Stimulated activated CD4-positive, alpha-beta T cell treated with anti-CD3 and anti-CD28 coated beads, Interleukin-2, amount 100 ng/mL, for 48 hours (primary cell): ENCODE data around the gene ACOX3.
"Not testable (repeated sequence)": the region's sequence is repeated elsewhere in the genome, so short reads cannot be mapped to it uniquely, and the experiment has no call there.

Experiments
- DNase-seq, 2 donors: peaks; one replicate each; pipeline ENCODE4 v3.0.0-alpha.2; 2020

The ACOX3 gene

DNA sequence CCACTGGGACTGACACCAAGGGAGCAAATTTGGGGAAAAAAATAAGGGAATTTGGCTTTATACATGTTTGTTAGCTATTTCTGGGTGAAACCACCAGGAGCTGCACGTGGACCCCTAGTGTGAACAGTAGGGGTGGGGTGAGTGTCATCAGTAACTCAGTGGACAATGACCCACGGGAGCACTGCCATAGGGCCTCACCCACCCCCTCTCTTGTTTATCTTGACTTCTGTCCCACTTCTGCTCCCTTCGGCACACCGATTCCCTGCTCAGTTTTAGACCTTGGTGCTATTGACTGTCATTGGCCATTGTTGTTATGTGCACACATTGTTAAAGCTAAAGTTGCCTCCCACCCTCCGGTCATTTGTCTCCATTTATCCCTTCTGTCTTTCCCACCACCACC, 9.0 kb downstream of the ACOX3 start:
- no peak for DNase-seq

DNA sequence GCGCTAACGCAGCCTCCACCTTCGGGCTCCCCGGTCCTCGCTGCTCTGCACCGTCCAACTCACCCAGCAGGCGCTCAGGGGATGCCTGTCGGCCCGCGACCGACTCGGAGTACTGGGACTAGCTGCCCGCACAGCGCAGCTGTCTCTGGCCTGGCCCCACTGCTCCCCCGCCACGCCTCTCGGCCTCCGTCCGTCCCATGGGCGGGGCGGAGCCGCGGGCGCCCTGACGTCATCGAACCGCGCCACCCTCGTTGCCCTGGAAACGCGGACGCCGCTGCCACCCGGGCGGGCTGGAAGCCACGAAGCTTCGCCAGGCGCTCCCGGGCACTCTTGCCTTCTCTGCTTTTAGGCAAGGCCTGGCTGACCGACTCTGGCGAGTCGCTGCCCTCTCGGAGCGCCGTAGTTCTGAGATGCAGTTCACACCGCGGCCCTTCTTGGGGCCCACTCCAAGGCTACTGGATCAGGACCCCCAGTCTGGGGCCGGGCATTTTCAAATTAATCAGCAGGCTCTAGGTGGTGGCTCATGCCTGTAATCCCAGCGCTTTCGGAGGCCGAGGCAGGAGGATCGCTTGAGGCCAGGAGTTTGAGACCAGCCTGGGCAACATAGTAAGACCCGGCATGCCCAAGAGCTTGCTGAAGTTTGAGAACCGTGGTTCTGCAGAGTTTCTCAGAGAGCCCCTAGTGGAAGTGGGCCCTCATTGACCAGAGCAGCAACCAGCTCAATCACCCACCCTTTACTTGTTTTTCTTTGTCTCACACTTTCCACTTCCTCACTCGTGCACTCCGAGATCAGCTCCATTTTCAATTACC, 12.0 kb downstream of the ACOX3 start:
- peak; percentile 95 to 98 for DNase-seq

DNA sequence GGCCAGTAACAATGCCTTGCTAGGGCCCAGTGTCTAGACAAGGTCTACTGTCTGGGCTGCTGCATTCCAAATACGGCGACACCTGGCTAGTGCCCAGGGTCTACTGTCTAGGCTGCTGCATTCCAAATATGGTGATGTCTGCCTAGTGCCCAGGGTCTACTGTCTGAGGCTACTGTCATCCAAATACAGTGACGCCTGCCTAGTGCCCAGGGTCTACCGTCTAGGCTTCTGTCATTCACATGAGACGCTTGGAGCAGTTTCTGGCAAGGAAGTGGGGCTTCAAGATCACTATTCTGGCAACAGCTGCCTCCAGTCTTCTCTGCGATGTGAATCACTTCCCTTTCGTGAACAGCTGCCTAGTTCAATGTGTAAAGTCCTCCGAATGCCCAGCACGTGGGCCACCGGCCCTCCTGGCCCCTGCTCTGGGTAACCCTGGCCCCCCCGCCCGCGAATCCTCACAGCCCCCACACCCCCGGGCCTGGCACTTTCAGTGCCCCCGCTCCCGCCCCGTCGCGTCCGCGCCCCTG, 12.7 kb downstream of the ACOX3 start:
- no peak for DNase-seq

DNA sequence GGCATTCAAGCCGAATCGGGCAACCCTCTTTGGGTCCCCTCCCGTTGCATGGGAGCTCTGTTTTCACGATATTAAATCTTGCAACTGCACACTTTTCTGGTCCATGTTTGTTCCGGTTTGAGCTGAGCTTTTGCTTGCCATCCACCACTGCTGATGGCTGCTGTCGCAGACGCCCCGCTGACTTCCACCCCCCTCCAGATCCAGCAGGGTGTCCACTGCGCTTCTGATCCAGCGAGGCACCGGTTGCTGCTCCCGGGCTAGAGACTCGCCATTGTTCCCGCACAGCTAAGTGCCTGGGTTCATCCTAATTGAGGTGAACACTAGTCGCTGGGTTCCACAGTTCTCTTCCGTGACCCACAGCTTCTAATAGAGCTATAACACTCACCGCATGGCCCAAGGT, 13.3 kb downstream of the ACOX3 start:
- no peak for DNase-seq

DNA sequence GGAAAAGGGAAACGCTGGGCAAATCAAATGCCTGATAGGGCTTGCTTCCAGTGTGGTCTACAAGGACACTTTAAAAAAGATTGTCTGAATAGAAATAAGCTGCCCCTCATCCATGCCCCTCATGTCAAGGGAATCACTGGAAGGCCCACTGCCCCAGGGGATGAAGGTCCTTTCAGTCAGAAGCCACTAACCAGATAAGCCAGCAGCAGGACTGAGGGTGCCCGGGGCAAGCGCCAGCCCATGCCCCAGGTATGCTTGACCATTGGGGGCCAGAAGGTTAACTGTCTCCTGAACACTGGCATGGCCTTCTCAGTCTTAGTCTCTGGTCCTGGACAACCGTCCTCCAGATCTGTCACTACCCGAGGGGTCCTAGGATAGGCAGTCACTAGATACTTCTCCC, 17.7 kb downstream of the ACOX3 start:
- DNase-seq: no peak

DNA sequence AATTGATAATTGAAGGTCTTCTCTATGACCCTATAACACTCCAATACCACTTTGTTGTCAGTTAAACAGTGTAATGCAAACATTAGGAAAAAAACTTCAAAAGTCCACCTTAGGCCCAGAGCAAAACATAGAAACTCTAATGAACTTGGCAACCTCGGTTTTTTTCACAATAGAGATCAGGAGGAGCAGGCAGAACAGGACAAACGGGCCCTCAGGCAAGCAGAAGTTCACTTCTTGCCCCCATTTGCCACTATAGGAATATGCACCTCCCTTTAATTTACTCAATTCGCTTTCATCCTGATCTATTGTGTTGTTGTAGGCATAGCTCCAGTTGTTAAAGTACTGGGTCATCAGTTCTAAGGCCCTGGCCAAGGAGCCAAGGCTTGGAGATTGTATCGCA, 18.2 kb downstream of the ACOX3 start:
- no peak for DNase-seq

DNA sequence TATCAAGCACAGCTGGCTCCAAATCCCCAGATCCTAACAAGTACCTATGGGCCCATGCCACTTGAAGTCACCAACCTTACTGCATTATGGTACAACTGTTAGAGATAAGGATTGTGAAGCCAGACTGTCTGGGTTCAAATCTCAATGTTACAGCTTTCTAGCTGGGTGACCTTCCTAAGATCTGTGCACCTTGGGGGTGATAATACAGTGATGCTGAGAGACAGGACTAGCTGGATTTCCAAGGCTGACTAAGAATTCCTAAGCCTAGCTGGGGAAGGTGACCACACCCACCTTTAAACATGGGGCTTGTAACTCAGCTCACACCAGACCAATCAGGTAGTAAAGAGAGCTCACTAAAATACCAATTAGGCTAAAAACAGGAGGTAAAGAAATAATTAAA, 20.4 kb downstream of the ACOX3 start:
- DNase-seq: not testable (repeated sequence)

DNA sequence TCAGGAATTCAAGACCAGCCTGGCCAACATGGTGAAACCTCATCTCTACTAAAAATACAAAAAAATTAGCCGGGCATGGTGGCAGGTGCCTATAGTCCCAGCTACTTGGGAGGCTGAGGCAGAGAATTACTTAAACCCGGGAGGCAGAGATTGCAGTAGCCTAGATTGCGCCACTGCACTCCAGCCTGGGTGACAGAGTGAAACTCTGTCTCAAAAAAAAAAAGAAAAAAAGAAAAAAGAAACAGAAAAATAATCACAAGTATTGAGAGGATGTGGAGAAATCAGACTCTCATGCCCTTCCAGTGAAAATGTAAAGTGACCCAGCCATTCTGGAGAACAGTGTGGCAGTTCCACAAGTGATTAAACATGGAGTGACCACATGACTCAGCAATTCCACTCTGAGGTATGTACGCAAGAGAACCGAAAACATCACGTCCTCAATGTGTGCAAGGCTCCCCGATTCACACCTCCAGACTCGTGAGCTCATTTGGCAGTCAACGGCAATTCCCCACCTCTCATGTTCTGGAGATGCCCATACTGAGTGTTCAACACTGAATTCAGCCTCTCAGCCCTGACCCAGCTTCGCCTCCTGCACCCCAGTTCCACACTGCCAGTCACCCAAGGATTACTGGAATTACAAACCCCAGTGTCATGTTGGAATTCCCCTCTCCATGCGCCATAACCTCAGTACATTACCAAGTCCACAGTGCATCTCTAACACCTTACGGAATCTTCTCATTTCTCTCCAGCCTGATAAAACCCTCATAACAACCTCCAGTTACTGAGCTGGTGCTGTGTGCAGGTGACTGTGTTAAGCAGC, 21.1 kb downstream of the ACOX3 start:
- peak in 1 of 2 donors; percentile 51 for DNase-seq

DNA sequence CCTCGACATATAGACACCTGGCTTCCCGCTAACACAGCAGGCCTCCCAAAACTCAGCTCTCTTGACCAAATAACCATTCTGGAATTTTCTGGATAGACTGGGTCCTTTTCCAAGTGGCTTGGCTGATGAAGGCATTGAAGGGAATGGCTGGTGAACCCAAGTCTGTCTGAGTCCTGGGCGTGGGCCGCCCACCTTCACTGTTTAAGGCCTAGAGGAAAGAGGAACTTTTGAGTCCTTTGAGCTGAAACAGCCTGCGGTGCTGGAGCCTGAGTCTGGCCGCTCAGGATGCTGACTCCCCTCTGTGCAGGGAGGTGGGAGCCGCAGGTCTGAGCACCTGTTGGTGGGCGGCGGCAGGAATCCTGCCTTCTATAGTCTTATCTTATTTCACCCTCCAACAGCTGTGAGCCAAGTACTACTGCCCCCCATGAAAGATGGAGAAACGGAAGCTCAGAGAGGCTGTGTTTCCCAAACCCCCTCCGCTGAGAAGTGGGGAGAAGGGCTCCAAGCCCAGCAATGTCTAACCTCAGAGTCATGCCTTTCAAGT, 23.4 kb downstream of the ACOX3 start:
- DNase-seq: no peak

DNA sequence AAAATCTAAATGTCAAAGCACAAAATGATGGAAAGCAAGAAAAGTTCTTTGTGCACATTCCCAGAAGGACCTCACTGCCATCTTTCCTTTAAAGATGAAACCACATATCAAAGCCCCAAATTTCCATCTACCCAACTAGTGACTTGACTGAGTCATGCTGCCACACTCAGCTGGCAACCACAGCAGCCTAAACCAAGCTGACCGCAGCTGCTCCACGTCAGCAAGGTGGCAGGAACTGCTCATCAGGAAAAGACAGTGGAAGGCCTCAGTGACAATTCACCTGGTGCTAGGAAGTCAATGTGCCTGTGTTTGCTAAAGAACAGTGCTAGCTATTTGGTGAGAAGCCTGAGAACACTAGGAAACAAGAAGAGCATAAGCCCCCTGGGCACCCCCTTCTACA, 26.1 kb downstream of the ACOX3 start:
- peak; percentile 31 to 45 for DNase-seq

DNA sequence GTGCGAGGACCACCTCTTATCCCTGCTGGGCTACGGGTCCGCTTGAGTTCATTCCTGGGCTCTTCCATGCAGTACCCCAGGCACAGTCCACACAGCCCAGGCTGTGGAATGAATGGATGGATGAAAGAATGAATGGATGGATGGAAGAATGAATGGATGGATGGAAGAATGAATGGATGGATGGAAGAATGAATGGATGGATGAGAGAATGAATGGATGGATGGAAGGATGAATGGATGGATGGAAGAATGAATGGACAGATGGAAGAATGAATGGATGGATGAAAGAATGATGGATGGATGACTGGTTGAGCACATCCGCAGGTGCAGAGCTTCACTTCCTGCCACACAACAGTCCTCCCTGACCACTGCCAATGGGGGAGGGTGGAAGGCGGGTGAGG, 28.2 kb downstream of the ACOX3 start:
- no peak for DNase-seq

DNA sequence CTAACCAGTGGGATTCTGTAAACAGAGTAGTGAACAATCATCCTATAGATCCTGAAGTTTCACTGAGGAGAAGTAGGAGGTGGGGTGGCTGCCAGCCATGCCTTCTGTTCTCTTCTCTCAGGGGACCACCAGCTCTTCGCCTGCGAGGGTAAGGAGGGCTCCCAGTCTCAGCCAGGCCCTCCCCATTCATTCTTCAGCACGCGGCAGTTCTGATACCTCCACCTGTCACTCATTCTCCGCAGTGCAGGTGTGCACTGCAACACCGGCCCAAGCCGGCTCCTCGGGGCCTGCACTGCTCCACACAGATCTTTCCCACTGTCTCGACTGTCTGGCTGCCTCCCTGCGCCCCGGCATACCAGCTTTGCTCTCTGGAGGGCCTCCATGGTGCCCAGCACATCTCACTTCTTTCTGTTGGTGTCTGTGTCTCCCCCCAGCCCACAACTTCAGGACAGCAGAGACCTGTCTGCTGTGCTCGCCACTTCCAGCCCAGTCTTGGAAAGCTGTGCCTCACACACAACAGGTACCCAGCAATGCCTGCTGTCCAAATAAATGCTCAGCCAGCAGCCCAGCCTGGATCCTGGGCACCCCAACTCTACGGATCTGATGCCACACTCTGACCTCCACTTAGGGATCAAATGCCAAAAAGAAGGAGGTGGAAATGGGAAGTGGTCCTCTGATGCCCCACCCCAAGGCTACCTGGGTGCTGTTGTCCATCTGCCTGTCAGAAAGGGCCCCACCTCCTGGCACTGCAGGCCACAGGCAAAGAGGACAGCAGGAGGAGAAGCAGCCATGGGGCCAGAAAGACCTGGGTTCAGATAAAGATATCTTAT, 29.0 kb downstream of the ACOX3 start:
- no peak for DNase-seq

DNA sequence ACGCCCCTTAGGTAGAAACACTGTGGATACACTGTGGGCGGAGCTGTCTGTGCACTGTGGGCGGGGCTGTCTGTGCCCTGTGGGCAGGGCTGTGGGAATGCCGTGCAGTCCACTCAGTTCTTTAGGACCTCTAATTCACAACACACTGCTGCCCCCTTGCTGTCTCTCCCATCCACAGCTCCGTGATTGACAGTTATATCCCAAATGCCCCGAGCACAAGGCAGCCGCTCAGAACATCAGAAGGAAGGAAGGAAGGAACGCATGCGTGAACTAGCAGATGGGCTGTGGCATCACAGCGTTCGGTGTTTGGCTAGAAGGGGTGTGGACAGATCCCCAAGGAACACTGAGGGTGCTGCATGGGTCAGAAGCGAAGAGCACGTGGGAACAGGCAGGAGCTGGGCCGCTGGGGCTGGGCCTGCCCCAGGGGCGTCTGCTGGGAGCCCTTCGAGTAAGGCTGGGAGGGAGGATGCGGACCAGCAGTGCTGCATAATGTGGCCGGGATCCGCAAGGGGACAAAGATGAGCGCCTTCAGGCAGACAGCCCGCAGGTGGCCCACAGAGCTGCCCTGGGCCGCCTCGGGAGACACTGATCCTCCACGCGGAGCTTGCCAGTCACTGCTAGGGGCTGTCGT, 29.8 kb downstream of the ACOX3 start:
- DNase-seq: no peak

DNA sequence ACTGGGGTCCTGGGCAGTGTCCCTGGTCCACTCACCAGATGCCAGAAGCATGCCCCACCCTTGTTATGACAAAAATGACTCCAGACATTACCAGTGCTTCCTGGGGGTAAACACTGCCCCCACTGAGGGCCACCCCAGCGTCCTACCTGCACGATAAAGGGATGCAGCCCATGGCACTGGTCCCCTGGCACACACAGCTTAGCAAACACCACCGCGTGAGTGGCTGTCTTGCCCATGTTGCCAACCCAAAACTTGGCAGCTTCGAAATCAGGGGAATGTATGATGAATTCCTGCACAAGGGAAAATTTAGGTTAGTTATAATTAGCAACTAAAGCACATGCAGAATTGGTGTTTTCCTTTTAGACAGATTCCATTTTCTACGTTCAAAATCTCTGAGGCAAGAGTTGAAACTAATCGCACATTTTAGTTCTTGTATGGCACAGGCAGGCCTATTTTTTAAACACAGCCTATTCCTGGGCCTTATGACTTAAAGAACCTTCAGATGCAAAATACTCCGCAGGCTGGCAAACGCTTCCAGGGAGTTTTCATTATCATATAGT, 30.4 kb downstream of the ACOX3 start:
- no peak for DNase-seq

DNA sequence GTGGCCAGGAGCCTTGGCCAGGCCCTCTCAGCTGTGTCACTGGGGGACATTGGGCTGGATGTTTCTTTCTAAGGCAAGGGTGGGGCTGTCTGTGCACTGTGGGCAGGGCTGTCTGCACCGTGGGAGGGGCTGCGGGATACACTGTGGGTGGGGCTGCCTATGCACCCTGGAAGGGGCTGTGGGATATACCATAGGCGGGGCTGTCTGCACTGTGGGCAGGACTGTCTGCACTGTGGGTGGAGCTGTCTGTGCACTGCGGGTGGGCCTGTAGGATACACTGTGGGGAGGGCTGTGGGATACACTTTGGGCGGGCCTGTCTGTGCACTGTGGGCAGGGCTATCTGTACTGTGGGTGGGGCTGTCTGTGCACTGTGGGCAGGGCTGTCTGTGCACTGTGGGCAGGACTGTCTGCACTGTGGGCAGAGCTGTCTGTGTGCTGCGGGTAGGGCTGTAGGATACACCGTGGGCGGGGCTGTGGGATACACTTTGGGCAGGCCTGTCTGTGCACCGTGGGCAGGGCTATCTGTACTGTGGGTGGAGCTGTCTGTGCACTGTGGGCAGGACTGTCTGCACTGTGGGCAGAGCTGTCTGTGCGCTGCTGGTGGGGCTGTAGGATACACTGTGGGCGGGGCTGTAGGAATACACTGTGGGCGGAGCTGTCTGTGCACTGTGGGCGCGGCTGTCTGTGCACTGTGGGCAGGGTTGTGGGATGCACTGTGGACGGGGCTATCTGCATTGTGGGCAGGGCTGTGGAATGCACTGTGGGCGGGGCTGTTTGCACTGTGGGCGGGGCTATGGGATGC, 31.1 kb downstream of the ACOX3 start:
- no peak for DNase-seq

DNA sequence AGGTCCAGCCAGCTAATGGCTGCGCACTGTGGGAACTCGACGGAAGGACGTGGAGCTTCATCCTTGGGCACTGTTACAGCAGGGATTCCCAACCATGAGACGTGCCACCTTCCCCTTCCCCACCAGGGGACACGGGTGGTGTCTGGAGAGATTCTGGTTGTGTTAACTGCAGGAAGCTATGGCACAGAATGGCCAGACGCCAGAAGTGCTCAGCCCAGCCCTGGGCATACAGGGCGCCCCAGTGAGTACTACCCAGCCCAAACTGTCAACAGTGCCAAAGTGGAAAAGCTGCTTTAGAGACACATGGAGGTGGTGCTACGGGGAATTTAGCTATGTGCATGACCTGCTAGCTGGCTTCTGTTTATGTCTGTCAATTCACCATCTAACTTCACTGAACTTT, 32.8 kb downstream of the ACOX3 start:
- DNase-seq: no peak

DNA sequence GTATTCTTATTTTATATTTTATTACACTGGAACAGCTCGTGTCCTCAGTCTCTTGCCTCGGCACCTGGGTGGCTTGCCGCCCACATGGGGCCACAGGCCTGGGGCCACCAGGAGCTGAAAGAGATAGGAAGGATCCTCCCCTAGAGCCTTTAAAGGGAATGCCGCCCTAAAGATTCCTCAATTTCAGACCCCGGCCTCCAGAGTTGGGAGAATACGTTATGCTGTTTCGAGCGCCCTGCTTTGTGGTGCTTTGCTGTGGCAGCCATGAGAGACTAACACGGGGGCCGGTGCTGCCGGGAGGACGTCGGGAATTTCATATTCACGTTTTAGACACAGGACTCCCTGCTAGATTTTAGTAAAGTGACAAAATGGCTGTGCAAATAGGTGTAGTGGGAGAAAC, 33.2 kb downstream of the ACOX3 start:
- DNase-seq: no peak

DNA sequence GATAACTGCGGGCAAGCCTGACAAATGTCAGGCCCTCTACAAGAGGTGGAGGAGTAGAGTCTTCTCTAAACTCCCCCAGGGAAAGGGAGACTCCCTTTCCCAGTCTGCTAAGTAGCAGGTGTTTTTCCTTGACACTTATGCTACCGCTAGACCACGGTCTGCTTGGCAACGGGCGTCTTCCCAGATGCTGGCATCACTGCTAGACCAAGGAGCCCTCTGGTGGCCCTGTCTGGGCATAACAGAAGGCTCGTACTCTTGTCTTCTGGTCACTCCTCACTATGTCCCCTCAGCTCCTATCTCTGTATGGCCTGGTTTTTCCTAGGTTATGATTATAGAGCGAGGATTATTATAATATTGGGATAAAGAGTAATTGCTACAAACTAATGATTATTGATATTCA, 33.6 kb downstream of the ACOX3 start:
- DNase-seq: not testable (repeated sequence)

DNA sequence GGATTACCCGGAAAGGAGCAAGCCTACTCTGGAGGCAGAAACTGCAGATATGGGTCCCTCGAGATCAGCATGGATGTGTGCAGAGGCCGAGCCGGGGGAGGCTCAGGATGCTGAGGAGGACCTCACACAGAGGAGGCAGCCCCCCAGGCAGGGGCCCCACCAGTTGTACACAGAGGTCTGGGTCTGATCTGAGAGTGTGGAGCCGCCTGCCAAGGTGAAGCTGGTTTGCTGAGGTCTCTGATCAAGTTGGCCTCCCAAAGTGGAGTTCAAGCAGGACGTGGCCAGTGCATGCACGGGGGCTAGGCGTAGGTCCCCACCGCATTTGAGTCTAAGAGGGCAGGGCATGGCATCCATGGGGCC, 35.0 kb downstream of the ACOX3 start:
- no peak for DNase-seq

DNA sequence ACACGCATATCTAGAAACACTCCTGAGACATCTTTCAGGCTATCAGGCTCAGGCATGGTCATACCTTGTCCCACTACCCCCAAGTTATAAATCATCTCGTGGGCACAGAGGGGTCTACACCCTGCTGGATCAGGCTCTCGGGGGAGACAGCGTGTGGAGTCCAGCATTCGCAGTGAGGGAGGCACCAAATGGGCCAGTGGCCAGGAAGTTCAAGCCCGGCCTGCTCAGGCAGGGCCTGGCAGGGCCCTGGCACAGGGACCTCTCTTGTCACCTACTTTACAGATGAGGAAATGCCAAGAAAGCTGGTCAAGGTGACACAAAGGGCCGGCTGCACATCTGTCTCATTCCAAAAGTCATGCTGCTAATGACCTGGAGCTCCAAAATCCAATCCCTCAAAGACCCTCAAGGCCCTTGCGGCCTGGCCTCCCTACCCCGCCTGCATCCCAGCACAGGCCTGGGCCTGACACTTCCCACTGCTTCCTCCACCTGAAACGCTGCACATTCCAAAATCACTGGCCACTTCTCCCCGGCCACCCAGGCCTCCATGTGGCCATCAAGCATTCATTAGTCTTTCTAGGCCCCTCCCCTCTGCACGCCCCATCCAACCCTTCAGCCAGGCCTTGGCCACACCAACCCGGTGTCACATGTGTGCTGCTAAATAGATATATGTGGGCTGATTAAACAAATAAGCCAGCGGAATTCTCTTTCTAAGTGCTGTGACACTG, 35.6 kb downstream of the ACOX3 start:
- DNase-seq: no peak

DNA sequence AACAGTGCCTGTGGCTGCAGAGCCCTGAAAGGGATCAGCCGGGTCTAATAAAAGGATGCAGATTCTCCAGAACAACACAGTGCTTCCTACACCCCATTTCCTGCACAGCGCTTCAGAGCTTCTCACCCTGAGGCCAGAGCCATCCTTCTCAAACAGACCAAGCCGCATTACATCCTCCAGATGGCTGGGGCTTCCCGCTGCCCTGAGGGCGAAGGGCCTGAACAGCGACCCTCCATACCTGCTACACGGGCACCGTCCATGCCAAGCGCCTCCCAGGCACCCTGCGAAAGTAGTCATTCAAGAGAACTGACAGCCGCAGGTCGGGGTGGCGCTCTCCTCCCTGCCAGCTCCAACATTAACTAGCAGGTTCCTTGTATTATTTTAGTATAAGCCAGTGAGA, 36.5 kb downstream of the ACOX3 start:
- no peak for DNase-seq
